B cell (primary cell): ENCODE data around the gene CD109. TPM values are rescaled to one million over a fixed set of nuclear protein-coding genes. Genes with fewer than 3 reads are reported as not detected.
"Not testable (repeated sequence)": the region's sequence is repeated elsewhere in the genome, so short reads cannot be mapped to it uniquely, and the experiment has no call there.

Experiments
- ATAC-seq: fragments of 200-7000 bp; cut with Tn5 transposase; one replicate; pipeline ENCODE4 v1.10.0; 2021; ENCODE audit warnings: low read depth, mild to moderate bottlenecking, moderate number of reproducible peaks, moderate library complexity
- CTCF ChIA-PET: fragments of 350-600 bp; sonication (Branson Sonifier 250); formaldehyde crosslinking; loops from one replicate; lab custom pipeline; 2021; ENCODE audit warnings: antibody characterized with exemption, inconsistent platforms; lab: Charles Lee
- POLR2A ChIA-PET: fragments of 350-600 bp; sonication (Branson Sonifier 250); formaldehyde crosslinking; loops from one replicate; lab custom pipeline; 2021; ENCODE audit warnings: antibody characterized with exemption; lab: Charles Lee
- DNase-seq: peaks from one replicate; pipeline ENCODE4 v3.0.0; 2013
- H2AFZ ChIP-seq: 2 replicates; pipeline ENCODE4 v1.6.1; 2012; ENCODE audit warnings: mild to moderate bottlenecking, low read depth, low read length; ENCODE audit not compliant: insufficient read depth, poor library complexity, severe bottlenecking
- H3K27ac ChIP-seq, 2 donors: 1 replicate in 1 of 2; 2 replicates in 1 of 2; pipeline ENCODE4 v1.5.1; 2012 to 2013; ENCODE audit warnings: low read length in 2 of 2, mild to moderate bottlenecking in 2 of 2, moderate library complexity in 1 of 2
- H3K27me3 ChIP-seq, 4 experiments: fragments of 200-600 bp in 1 of 4; sonication (generic) in 1 of 4; replicated peaks in 1 of 4; 1 replicate in 2 of 4; 2 replicates in 2 of 4; pipeline versions ENCODE4 v1.6.1 to v1.7.0; 2013 to 2016; ENCODE audit warnings: low read length in 3 of 4, mild to moderate bottlenecking in 2 of 4, mixed read lengths in 1 of 4, moderate library complexity in 1 of 4; ENCODE audit not compliant: insufficient read depth in 4 of 4, control insufficient read depth in 3 of 4; ENCODE audit errors: control extremely low read depth in 1 of 4
- H3K36me3 ChIP-seq, 2 experiments: replicated peaks in 1 of 2; 1 replicate in 1 of 2; 2 replicates in 1 of 2; pipeline versions ENCODE4 v1.6.1 to v1.7.1; 2013; ENCODE audit warnings: low read length in 1 of 2; ENCODE audit not compliant: insufficient read depth in 2 of 2, control insufficient read depth in 1 of 2; ENCODE audit errors: control extremely low read depth in 1 of 2, extremely low read depth in 1 of 2
- H3K4me1 ChIP-seq, 2 donors: fragments of 200-600 bp in 1 of 2; sonication (generic) in 1 of 2; 1 replicate in 1 of 2; 2 replicates in 1 of 2; pipeline versions ENCODE4 v1.5.1 to v1.6.1; 2013 to 2017; ENCODE audit warnings: low read length in 2 of 2; ENCODE audit not compliant: control insufficient read depth in 2 of 2, insufficient read depth in 2 of 2
- H3K4me2 ChIP-seq: replicated peaks from 2 replicates; pipeline ENCODE3; 2012; ENCODE audit warnings: mild to moderate bottlenecking, low read depth, low read length; ENCODE audit not compliant: poor library complexity, severe bottlenecking
- H3K4me3 ChIP-seq, 5 experiments: fragments of 200-600 bp in 1 of 5; sonication (generic) in 1 of 5; 1 replicate in 3 of 5; 2 replicates in 2 of 5; pipeline versions ENCODE4 v1.5.1 to v1.7.0; 2011 to 2016; ENCODE audit warnings: low read length in 4 of 5, mild to moderate bottlenecking in 4 of 5, low read depth in 2 of 5, control low read depth in 1 of 5, moderate library complexity in 1 of 5; ENCODE audit not compliant: insufficient read depth in 1 of 5; ENCODE audit errors: control extremely low read depth in 1 of 5, extremely low read depth in 1 of 5
- H3K79me2 ChIP-seq: fragments of 200-600 bp; sonication (generic); one replicate; pipeline ENCODE4 v1.6.0; 2016; ENCODE audit warnings: low read length; ENCODE audit not compliant: control insufficient read depth, insufficient read depth
- H3K9ac ChIP-seq: fragments of 200-600 bp; sonication (generic); 2 replicates; pipeline ENCODE4 v1.6.1; 2017; ENCODE audit warnings: mild to moderate bottlenecking, low read length, moderate library complexity
- H3K9me3 ChIP-seq, 3 donors: one replicate each; pipeline versions ENCODE4 v1.6.1 to v1.7.1; 2013; ENCODE audit warnings: low read length in 2 of 3; ENCODE audit not compliant: control insufficient read depth in 2 of 3, insufficient read depth in 1 of 3; ENCODE audit errors: control extremely low read depth in 1 of 3
- H4K20me1 ChIP-seq: 2 replicates; pipeline ENCODE4 v1.6.0; 2012; ENCODE audit warnings: mild to moderate bottlenecking, low read length; ENCODE audit not compliant: insufficient read depth, control insufficient read depth, poor library complexity, severe bottlenecking
- H3K27ac Mint-ChIP-seq: one replicate; pipeline ENCODE4 v1.8.0; 2021; ENCODE audit warnings: mixed read lengths
- H3K27me3 Mint-ChIP-seq: one replicate; pipeline ENCODE4 v1.8.0; 2021; ENCODE audit warnings: mixed read lengths
- H3K4me1 Mint-ChIP-seq: one replicate; pipeline ENCODE4 v1.8.0; 2021; ENCODE audit warnings: mixed read lengths
- H3K4me3 Mint-ChIP-seq: one replicate; pipeline ENCODE4 v1.8.0; 2021; ENCODE audit warnings: mixed read lengths
- H3K9me3 Mint-ChIP-seq: one replicate; pipeline ENCODE4 v1.8.0; 2022; ENCODE audit warnings: mixed read lengths; ENCODE audit not compliant: insufficient read depth
- CTCF ChIP-seq: fragments of 200-600 bp; IDR thresholded peaks from one replicate; pipeline ENCODE4 v1.8.0; 2022; ENCODE audit warnings: antibody characterized with exemption, mild to moderate bottlenecking
- EZH2 ChIP-seq: IDR thresholded peaks from 2 replicates; pipeline ENCODE4 v1.6.1; 2012; ENCODE audit warnings: borderline replicate concordance, low read depth, mild to moderate bottlenecking, moderate library complexity, low read length; ENCODE audit not compliant: insufficient read depth, poor library complexity, severe bottlenecking
- WGBS: methylation state at CpG from one replicate; pipeline ENCODE4 v1.1.5; 2013; ENCODE audit warnings: missing lambda C conversion rate; ENCODE audit not compliant: insufficient coverage; 5-methylcytosine and 5-hydroxymethylcytosine counted together
- intact Hi-C: fragments of 100-400 bp; cut with micrococcal nuclease; formaldehyde crosslinking; loops from one replicate; pipeline ENCODE4 v1.10.0; 2022
- polyA plus RNA-seq: library from polyadenylated mRNA; depleted of rRNA; stranded (reverse); fragments of >200 nt; gene quantifications from 2 replicates; pipeline ENCODE4 v1.2.3, GENCODE V29; 2012
- total RNA-seq, 2 donors: library from RNA; stranded (reverse); fragments of 120-200 nt in 1 of 2; gene quantifications; 1 replicate in 1 of 2; 2 replicates in 1 of 2; pipeline versions ENCODE4 v1.2.3 to v1.2.4, GENCODE V29; 2013 to 2022

The CD109 gene
- total and polyA plus RNA-seq, 2 donors (not counting 1 experiment from before 2014, with no cell fraction given) = 0.15 TPM; not detected in 1

- POLR2A ChIA-PET = no interaction called here
- no peak overlapping the region for H3K4me3 Mint-ChIP-seq
- H2AFZ ChIP-seq = no peak overlapping the region
- DNase-seq (no peak), ATAC-seq (no peak)
- H3K36me3 ChIP-seq = no peaks in the 10 kb centered on the region
- no peak overlapping the region for H3K9ac ChIP-seq
- H3K27me3 ChIP-seq = no peaks in the 10 kb centered on the region
- no peak overlapping the region for H3K27ac Mint-ChIP-seq
- WGBS = 71% methylated on average over 3 of the region's 5 CpGs
- H4K20me1 ChIP-seq = no peaks in the 10 kb centered on the region
- H3K27ac ChIP-seq = no peak overlapping the region
- no peaks in the 10 kb centered on the region for H3K4me1 Mint-ChIP-seq
- H3K9me3 Mint-ChIP-seq = no peaks in the 10 kb centered on the region
- no peak overlapping the region for H3K4me2 ChIP-seq
- CTCF ChIA-PET = interaction anchor here (1.6 kb wide), 1 partner anchor 1406 kb away, joined by 5 read pairs; no protein-coding TSS in a partner anchor
- no peaks in the 10 kb centered on the region for H3K79me2 ChIP-seq
- intact Hi-C loops = no loop called here
- H3K4me3 ChIP-seq = no peak overlapping the region
- H3K27me3 Mint-ChIP-seq = no peaks in the 10 kb centered on the region
- no peak for TF ChIP-seq CTCF
- no peak for TF ChIP-seq EZH2
- H3K4me1 ChIP-seq = no peaks in the 10 kb centered on the region
- no peaks in the 10 kb centered on the region for H3K9me3 ChIP-seq
Measured at GRCh38 chr6:73803562-73804241, 107.7 kb downstream of the CD109 start.

GRCh38 chr6:73805221-73805620 lies 109.2 kb downstream of the CD109 start:
- H3K9me3 ChIP-seq, H4K20me1 ChIP-seq, H3K27me3 Mint-ChIP-seq, H3K4me3 ChIP-seq, H3K27ac ChIP-seq, DNase-seq, CTCF ChIA-PET, H3K9me3 Mint-ChIP-seq, H3K27me3 ChIP-seq, intact Hi-C loops, H3K27ac Mint-ChIP-seq, ATAC-seq, H3K4me1 Mint-ChIP-seq, H3K9ac ChIP-seq, H3K4me3 Mint-ChIP-seq, H3K36me3 ChIP-seq, H3K4me2 ChIP-seq, H3K79me2 ChIP-seq, H2AFZ ChIP-seq, H3K4me1 ChIP-seq, POLR2A ChIA-PET: not testable (repeated sequence)
- 97% methylated on average over 4 of the region's 7 CpGs for WGBS

GRCh38 chr6:73805982-73806381 lies 110.0 kb downstream of the CD109 start:
- H3K4me1 ChIP-seq, H3K4me1 Mint-ChIP-seq, H3K27ac ChIP-seq, H3K4me3 ChIP-seq, H3K9me3 ChIP-seq, H2AFZ ChIP-seq, H3K9ac ChIP-seq, H4K20me1 ChIP-seq, POLR2A ChIA-PET, H3K27me3 ChIP-seq, H3K79me2 ChIP-seq, intact Hi-C loops, CTCF ChIA-PET, H3K27me3 Mint-ChIP-seq, DNase-seq, ATAC-seq, H3K4me3 Mint-ChIP-seq, H3K27ac Mint-ChIP-seq, H3K4me2 ChIP-seq, H3K36me3 ChIP-seq, H3K9me3 Mint-ChIP-seq: not testable (repeated sequence)
- WGBS = no CpG with 5 or more reads among the region's 4 CpGs
